Measurements from ENCODE around the gene AHDC1.

DNA sequence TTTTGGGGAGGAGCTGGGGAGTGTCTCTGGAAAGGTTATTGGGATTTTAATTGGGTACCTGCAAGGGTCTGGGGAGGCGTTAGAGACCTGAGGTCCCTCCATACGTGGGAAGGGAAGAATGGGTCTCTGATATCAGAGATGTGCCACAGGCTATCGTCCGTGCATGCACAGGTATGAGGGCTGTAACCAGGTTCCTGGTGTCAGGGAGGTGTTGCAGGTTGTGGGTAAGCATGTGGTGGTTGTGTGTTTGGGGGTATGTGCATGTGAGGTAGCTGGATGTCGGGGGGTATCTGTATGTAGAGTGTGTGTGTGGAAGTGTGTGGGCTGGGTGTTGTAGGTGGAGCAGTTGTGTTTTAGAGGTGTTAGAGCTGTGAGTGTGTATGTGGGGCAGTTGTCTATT, 8.3 kb downstream of the AHDC1 start:
- TF ChIP-seq, protein P1, sequence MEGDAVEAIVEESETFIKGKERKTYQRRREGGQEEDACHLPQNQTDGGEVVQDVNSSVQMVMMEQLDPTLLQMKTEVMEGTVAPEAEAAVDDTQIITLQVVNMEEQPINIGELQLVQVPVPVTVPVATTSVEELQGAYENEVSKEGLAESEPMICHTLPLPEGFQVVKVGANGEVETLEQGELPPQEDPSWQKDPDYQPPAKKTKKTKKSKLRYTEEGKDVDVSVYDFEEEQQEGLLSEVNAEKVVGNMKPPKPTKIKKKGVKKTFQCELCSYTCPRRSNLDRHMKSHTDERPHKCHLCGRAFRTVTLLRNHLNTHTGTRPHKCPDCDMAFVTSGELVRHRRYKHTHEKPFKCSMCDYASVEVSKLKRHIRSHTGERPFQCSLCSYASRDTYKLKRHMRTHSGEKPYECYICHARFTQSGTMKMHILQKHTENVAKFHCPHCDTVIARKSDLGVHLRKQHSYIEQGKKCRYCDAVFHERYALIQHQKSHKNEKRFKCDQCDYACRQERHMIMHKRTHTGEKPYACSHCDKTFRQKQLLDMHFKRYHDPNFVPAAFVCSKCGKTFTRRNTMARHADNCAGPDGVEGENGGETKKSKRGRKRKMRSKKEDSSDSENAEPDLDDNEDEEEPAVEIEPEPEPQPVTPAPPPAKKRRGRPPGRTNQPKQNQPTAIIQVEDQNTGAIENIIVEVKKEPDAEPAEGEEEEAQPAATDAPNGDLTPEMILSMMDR (IDR thresholded peaks at IDR 0.05), result no peak
- TF ChIP-seq POLR2A (IDR thresholded peaks at IDR 0.05), result no peak
